ENCODE measurements around the gene MAMDC2. TPM values are rescaled to one million over a fixed set of nuclear protein-coding genes. Genes with fewer than 3 reads are reported as not detected.

The MAMDC2 gene
- total RNA-seq, 1 donor from 2014 or later: 0.21 TPM

DNA sequence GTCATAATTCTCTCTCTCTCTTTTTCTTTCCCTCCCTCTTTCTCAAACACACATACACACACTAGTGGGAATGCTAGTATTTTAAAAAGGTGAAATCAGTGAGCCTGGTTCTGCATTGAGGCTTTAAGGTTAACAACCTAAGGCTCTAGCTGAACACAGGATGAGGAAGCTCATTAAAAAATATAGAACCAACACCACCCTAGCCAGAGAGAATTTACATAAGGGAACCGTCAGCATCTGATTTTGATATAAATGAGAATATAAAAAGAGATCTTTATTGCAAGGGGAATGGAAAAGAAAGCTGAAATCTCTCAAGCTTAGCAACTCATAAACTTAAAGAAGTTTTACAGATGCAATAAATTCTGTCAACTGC lies 100.5 kb downstream of the MAMDC2 start:
- DNase-seq (ENCODE audit: low read depth, low spot score): no peak
- Mint-ChIP-seq H3K27me3 (ENCODE audit: low read depth) (no peaks in the 10 kb centered on the region), H3K4me3 (no peak overlapping the region), H3K36me3 (ENCODE audit: low read depth) (no peaks in the 10 kb centered on the region), H3K4me1 (no peaks in the 10 kb centered on the region), H3K27ac (ENCODE audit: unreplicated experiment) (no peak overlapping the region), H3K9me3 (peaks cover 3% of the 10 kb centered on the region)
- TF ChIP-seq, protein P1, sequence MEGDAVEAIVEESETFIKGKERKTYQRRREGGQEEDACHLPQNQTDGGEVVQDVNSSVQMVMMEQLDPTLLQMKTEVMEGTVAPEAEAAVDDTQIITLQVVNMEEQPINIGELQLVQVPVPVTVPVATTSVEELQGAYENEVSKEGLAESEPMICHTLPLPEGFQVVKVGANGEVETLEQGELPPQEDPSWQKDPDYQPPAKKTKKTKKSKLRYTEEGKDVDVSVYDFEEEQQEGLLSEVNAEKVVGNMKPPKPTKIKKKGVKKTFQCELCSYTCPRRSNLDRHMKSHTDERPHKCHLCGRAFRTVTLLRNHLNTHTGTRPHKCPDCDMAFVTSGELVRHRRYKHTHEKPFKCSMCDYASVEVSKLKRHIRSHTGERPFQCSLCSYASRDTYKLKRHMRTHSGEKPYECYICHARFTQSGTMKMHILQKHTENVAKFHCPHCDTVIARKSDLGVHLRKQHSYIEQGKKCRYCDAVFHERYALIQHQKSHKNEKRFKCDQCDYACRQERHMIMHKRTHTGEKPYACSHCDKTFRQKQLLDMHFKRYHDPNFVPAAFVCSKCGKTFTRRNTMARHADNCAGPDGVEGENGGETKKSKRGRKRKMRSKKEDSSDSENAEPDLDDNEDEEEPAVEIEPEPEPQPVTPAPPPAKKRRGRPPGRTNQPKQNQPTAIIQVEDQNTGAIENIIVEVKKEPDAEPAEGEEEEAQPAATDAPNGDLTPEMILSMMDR (conservative IDR thresholded peaks at IDR 0.05): no peak

DNA sequence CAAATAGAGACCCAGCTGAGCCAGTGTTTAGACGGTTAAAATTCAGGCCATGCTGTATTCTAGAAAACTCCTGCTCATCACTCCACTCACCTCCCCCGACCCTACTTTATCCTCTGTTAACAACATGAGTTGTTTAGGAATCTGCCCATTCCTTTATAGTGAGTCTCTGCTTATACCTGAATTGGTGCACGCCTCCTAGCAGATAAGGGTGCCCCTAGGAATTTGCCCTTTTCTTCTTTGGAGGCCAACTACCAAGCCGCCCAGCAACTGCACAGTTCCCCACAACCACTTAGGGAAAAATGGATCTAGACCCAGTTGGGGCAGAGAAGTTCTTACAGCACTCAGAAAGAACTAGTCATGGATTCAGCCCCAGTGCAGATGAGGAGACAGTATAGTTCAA lies 102.3 kb downstream of the MAMDC2 start:
- Mint-ChIP-seq H3K27me3 (ENCODE audit: low read depth) (no peaks in the 10 kb centered on the region), H3K9me3 (peaks cover 3% of the 10 kb centered on the region), H3K4me3 (no peak overlapping the region), H3K27ac (ENCODE audit: unreplicated experiment) (no peak overlapping the region), H3K4me1 (no peaks in the 10 kb centered on the region), H3K36me3 (ENCODE audit: low read depth) (no peaks in the 10 kb centered on the region)
- TF ChIP-seq, protein P1 (conservative IDR thresholded peaks at IDR 0.05): no peak
- no peak for DNase-seq (ENCODE audit: low read depth, low spot score)

DNA sequence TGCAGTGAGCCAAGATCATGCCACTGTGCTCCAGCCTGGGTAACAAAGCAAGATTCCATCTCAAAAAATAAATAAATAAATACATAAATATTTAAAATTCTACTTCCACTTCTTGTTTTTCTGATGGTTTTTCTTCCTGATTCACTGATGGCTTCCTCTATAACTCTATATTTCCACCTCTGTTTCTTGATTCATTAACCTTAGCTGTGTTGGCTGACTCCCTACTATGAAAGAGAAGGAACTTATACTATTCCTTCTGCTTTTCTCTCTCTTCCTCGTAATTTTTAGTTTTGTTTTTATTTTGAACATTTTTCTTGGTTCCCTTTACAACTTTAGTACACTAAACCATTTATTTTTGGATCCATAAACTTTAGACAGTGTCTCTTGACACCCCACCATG lies 103.5 kb downstream of the MAMDC2 start:
- no peaks in the 10 kb centered on the region for H3K36me3 Mint-ChIP-seq (ENCODE audit: low read depth)
- H3K27me3 Mint-ChIP-seq (ENCODE audit: low read depth): no peaks in the 10 kb centered on the region
- no peaks in the 10 kb centered on the region for H3K9me3 Mint-ChIP-seq
- no peak for DNase-seq (ENCODE audit: low read depth, low spot score)
- TF ChIP-seq, protein P1 (conservative IDR thresholded peaks at IDR 0.05): no peak
- H3K4me1 Mint-ChIP-seq: no peaks in the 10 kb centered on the region
- H3K27ac Mint-ChIP-seq (ENCODE audit: unreplicated experiment): no peak overlapping the region
- H3K4me3 Mint-ChIP-seq: no peak overlapping the region

DNA sequence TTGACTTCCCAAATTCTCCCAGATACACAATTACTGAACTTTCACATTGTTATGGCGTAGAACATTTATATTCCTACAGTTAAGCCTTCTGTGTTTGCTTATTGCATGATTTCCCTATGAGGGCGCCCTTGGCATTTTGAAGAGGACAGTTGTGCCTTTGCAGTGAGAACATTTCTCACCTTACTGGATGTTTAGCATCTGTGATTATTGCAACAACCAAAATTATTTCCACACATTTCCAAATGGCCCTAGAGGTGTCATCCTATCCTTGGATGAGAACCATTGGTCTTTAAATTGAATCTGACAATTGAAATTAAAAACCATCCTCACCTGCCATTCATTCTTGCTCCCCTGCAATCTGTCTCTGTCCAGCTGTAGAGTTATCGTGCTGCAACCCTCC lies 104.0 kb downstream of the MAMDC2 start:
- no peak for DNase-seq (ENCODE audit: low read depth, low spot score)
- Mint-ChIP-seq H3K9me3 (no peaks in the 10 kb centered on the region), H3K4me1 (no peaks in the 10 kb centered on the region), H3K36me3 (ENCODE audit: low read depth) (no peaks in the 10 kb centered on the region), H3K27me3 (ENCODE audit: low read depth) (no peaks in the 10 kb centered on the region), H3K4me3 (no peak overlapping the region), H3K27ac (ENCODE audit: unreplicated experiment) (no peak overlapping the region)
- TF ChIP-seq, protein P1 (conservative IDR thresholded peaks at IDR 0.05): no peak

DNA sequence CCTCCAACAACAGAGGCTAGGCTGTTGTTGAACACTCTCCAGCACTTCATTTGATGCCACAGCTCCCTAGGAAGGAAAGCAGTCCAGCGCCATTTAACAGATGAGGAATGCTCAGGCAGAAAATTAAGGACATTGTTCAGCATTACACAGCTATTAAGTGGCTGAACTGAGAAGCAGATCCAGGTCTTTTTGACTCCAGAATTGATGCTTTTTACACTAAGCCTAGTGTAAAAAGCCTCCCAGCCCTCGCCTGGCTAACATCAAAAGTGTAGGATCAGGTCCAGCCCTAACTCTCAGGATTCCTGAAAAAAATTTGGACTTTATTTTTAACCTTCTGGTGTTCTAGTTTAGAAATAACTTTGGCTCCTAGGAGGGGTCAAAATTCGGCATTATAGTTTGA lies 108.7 kb downstream of the MAMDC2 start:
- Mint-ChIP-seq H3K27ac (ENCODE audit: unreplicated experiment) (no peak overlapping the region), H3K9me3 (no peaks in the 10 kb centered on the region), H3K27me3 (ENCODE audit: low read depth) (peaks cover 8% of the 10 kb centered on the region), H3K4me3 (no peak overlapping the region), H3K36me3 (ENCODE audit: low read depth) (no peaks in the 10 kb centered on the region), H3K4me1 (no peaks in the 10 kb centered on the region)
- DNase-seq (ENCODE audit: low read depth, low spot score): no peak
- TF ChIP-seq, protein P1 (conservative IDR thresholded peaks at IDR 0.05): no peak

DNA sequence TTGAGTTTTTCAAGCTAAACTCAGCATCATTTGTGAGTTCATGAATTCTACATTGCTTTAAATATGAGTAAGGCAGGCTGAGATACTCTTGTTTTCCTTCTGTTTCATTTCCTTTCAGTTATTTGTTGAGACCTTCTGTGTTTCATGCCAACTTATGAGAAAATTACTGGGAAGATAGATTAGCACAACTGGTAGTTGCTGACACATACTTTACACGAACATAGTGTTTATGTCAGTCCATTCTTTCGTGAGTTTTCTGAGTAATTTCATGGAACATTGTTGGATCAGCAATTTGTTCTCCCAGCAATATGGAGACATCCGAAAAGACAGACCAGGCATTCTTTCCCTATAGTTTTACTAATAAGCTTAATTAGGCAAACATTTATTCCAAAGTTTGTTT lies 113.1 kb downstream of the MAMDC2 start:
- no peaks in the 10 kb centered on the region for H3K36me3 Mint-ChIP-seq (ENCODE audit: low read depth)
- no peak overlapping the region for H3K4me3 Mint-ChIP-seq
- TF ChIP-seq, protein P1 (conservative IDR thresholded peaks at IDR 0.05): no peak
- peaks cover 8% of the 10 kb centered on the region for H3K27me3 Mint-ChIP-seq (ENCODE audit: low read depth)
- no peak for DNase-seq (ENCODE audit: low read depth, low spot score)
- no peak overlapping the region for H3K27ac Mint-ChIP-seq (ENCODE audit: unreplicated experiment)
- H3K9me3 Mint-ChIP-seq: no peaks in the 10 kb centered on the region
- H3K4me1 Mint-ChIP-seq: no peaks in the 10 kb centered on the region

All from neural crest cell (in vitro differentiated cells).